Measurements from ENCODE around the gene ATAD1. TPM values are rescaled to one million over a fixed set of nuclear protein-coding genes. Genes with fewer than 3 reads are reported as not detected.

The ATAD1 gene
- total and polyA plus RNA-seq, 2 of the 8 experiments (the other 6 are each of a cell fraction or from before 2014, with no cell fraction given), result 8.9 to 35.3 TPM

GRCh38 chr10:87751274-87751673 is 66.8 kb downstream of the ATAD1 start:
- H3K56ac ChIP-seq (replicated peaks; ENCODE audit: insufficient read length, low read depth, low read length), result no peak overlapping the region
- H3K4me3 ChIP-seq (ENCODE audit: extremely low read depth in 1 of 4, insufficient read depth in 2 of 4, low read depth in 3 of 4, low read length in 4 of 4), result no peak overlapping the region
- no peak overlapping the region for H2BK20ac ChIP-seq (ENCODE audit: low read length)
- H3K27me3 ChIP-seq (replicated peaks in 1 of 4; ENCODE audit: control insufficient read depth in 3 of 4, extremely low read depth in 1 of 4, insufficient read depth in 3 of 4, low read length in 3 of 4), result no peaks in the 10 kb centered on the region
- H3K23ac ChIP-seq (ENCODE audit: insufficient read length), result no peak overlapping the region
- H4K8ac ChIP-seq (ENCODE audit: extremely low read depth, insufficient read depth, low read length), result no peak overlapping the region
- no peak overlapping the region for H2BK5ac ChIP-seq (ENCODE audit: low read depth, low read length)
- H3K9me3 ChIP-seq (ENCODE audit: insufficient read depth in 2 of 2, low read depth in 1 of 2, low read length in 1 of 2), result no peaks in the 10 kb centered on the region
- no peaks in the 10 kb centered on the region for H3K79me1 ChIP-seq (ENCODE audit: low read depth, low read length)
- H2BK15ac ChIP-seq (ENCODE audit: low read length), result no peak overlapping the region
- no peak overlapping the region for H4K91ac ChIP-seq (replicated peaks; ENCODE audit: insufficient read length, low read length)
- no peak overlapping the region for H2AK5ac ChIP-seq (ENCODE audit: low read depth, low read length)
- peaks cover 0 to 7% (median 3%) of the 10 kb centered on the region in 4 experiments; a peak in 5 of 7 replicates for H3K4me1 ChIP-seq (replicated peaks in 1 of 4; ENCODE audit: control insufficient read depth in 3 of 4, insufficient read depth in 4 of 4, low read length in 3 of 4)
- no peak overlapping the region for H3K27ac ChIP-seq (ENCODE audit: low read depth, low read length)
- H3K23me2 ChIP-seq (ENCODE audit: low read depth, low read length), result no peaks in the 10 kb centered on the region
- FAIRE-seq (no peak), DNase-seq (ENCODE audit: low read depth in 1 of 2, low spot score in 2 of 2) (no peak)
- ChIA-PET POLR2A (ENCODE audit: partially characterized antibody) (interaction anchor here (1.5 to 1.6 kb wide), 2 partner anchors 8 to 89 kb away, joined by 3 to 7 read pairs; no protein-coding TSS in a partner anchor), CTCF (ENCODE audit: partially characterized antibody) (interaction anchor here (0.7 to 2.2 kb wide), 5 partner anchors 9 to 245 kb away, joined by 3 to 9 read pairs (median 4); no protein-coding TSS in a partner anchor)
- no peak overlapping the region for H2BK120ac ChIP-seq (replicated peaks; ENCODE audit: low read depth, low read length)
- H3K36me3 ChIP-seq (ENCODE audit: control insufficient read depth in 2 of 4, insufficient read depth in 4 of 4, low read length in 3 of 4), result peaks cover 0 to 9% (median 4%) of the 10 kb centered on the region in 4 experiments; a peak in 5 of 8 replicates
- no peak overlapping the region for H3K4me2 ChIP-seq (ENCODE audit: insufficient read depth in 1 of 2, low read depth in 2 of 2, low read length in 2 of 2)
- H3K14ac ChIP-seq (ENCODE audit: insufficient read length), result no peak overlapping the region
- no peak overlapping the region for H4K5ac ChIP-seq (ENCODE audit: insufficient read length, low read depth, low read length)
- 91% methylated on average over 2 of the region's 2 CpGs; no CpG with 5 or more reads in 1 of the 2 experiments for WGBS, 2 experiments (ENCODE audit: extremely low coverage in 1 of 2, insufficient coverage in 1 of 2, insufficient read length in 1 of 2, insufficient replicate concordance in 2 of 2, low coverage in 1 of 2, low lambda C conversion rate in 2 of 2, missing lambda C conversion rate in 1 of 2)
- H3K18ac ChIP-seq (ENCODE audit: extremely low read depth, low read length), result no peak overlapping the region
- H3K4ac ChIP-seq (replicated peaks; ENCODE audit: insufficient read length, low read depth, low read length), result no peak overlapping the region
- H3K9ac ChIP-seq (replicated peaks in 1 of 4; ENCODE audit: extremely low read depth in 1 of 4, low read depth in 3 of 4, low read length in 3 of 4), result no peak overlapping the region
- H4K20me1 ChIP-seq (replicated peaks in 1 of 2; ENCODE audit: control insufficient read depth in 1 of 2, insufficient read depth in 2 of 2, low read length in 2 of 2), result no peaks in the 10 kb centered on the region
- H3K79me2 ChIP-seq (ENCODE audit: control insufficient read depth in 1 of 2, insufficient read depth in 2 of 2, low read length in 2 of 2), result no peaks in the 10 kb centered on the region
- no peak overlapping the region for H2AFZ ChIP-seq (ENCODE audit: low read length)
- H2BK12ac ChIP-seq (ENCODE audit: low read depth, low read length), result no peak overlapping the region
- TF ChIP-seq FOSL1 (IDR thresholded peaks at IDR 0.05; ENCODE audit: insufficient read depth, low read depth, low read length), result no peak
- no peak for TF ChIP-seq BACH1 (IDR thresholded peaks at IDR 0.05; ENCODE audit: low read length)
- TF ChIP-seq KDM5A (IDR thresholded peaks at IDR 0.05; ENCODE audit: low read length), result no peak
- no peak for TF ChIP-seq EZH2 (IDR thresholded peaks at IDR 0.05; ENCODE audit: low read depth, low read length, severe bottlenecking)
- no peak for TF ChIP-seq ASH2L (IDR thresholded peaks at IDR 0.05; ENCODE audit: low read length)
- TF ChIP-seq SP2 (IDR thresholded peaks at IDR 0.05; ENCODE audit: low read length), result no peak
- TF ChIP-seq TAF1 (IDR thresholded peaks at IDR 0.05; ENCODE audit: low read depth, low read length), result no peak
- TF ChIP-seq KDM1A (IDR thresholded peaks at IDR 0.05; ENCODE audit: borderline replicate concordance, low read length), result no peak
- TF ChIP-seq EGR1 (IDR thresholded peaks at IDR 0.05; ENCODE audit: borderline replicate concordance, low read depth, low read length), result no peak
- TF ChIP-seq JUND (IDR thresholded peaks at IDR 0.05; ENCODE audit: low read length), result no peak
- TF ChIP-seq RBBP5 (IDR thresholded peaks at IDR 0.05; ENCODE audit: borderline replicate concordance, low read depth, low read length), result no peak
- TF ChIP-seq, protein P1, sequence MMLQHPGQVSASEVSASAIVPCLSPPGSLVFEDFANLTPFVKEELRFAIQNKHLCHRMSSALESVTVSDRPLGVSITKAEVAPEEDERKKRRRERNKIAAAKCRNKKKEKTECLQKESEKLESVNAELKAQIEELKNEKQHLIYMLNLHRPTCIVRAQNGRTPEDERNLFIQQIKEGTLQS (IDR thresholded peaks at IDR 0.05; ENCODE audit: insufficient read depth, low read depth, low read length), result no peak
- TF ChIP-seq CBX8 (IDR thresholded peaks at IDR 0.05; ENCODE audit: borderline replicate concordance, low read depth, low read length), result no peak
- no peak for TF ChIP-seq JUN (IDR thresholded peaks at IDR 0.05; ENCODE audit: low read depth, low read length)
- TF ChIP-seq PHF8 (conservative IDR thresholded peaks at IDR 0.05; ENCODE audit: low read depth, low read length), result no peak

Measured in H1 (cell line).